GM18873 (cell line): Measurements from ENCODE around the gene SCGB1C1.
"Not testable (repeated sequence)": the region's sequence is repeated elsewhere in the genome, so short reads cannot be mapped to it uniquely, and the experiment has no call there.

Source experiments
- ATAC-seq: cut with Tn5 transposase; IDR thresholded peaks from one replicate; pipeline ENCODE4 v1.9.1; 2021; ENCODE audit warnings: mild to moderate bottlenecking, moderate library complexity, moderate number of reproducible peaks; ENCODE audit not compliant: unreplicated experiment, low FRiP score

Gene SCGB1C1

DNA sequence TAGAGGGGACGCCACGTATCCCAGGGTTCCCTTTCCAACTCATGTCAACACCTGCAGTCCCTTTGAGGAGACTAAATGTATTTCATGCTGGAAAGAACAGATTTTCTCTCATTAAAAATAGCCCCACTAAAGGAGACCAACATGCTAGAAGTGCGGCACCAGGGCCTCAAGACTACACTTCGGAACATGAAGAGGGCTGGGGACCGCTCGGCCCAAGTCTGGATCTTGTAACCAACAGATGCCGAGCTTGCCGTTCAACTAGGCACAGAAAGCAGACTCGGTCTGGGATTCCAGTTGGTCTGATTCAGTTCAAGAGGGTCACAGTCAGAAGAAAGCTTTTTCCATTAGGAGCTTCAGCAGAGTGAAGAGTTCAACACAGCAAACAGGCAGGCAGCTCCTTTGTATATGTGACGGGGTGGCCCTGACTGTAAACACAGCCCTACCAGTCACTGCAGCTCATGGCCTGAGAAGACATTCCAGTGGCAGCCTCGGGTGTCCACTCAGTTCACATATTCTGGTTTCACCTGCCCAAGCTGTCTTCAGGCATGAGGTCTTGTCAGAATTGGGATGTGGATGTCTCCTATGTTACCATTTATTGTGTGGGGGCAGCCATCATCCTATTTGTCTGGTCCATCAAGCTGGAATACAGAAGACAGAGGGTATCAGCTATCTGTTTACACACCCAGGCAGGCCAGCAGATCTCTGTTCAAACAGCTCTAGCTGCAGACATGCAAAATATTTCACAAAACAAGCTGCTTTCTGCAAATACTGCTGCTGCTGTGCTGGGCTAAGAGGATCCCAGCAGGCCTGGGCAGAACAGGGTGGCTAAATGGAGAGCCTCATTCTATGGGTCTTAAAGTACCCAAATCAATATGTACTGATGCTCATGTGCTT, 23.4 kb downstream of the SCGB1C1 start:
- ATAC-seq: no peak

DNA sequence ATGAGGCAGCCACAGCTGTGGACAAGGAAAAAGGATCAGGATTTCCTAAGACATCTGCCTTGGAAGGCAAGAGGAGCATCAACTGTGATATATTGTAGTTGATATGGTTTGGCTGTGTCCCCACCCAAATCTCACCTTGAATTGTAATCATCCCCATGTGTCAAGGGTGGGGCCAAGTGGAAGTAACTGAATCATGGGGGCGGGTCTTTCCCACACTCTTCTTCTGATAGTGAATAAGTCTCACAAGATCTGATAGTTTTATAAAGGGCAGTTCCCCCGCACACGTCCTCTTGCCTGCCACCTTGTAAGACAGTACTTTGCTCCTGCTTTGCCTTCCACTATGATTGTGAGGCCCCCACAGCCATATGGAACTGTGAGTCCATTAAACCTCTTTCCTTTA, 24.8 kb downstream of the SCGB1C1 start:
- ATAC-seq: no peak

DNA sequence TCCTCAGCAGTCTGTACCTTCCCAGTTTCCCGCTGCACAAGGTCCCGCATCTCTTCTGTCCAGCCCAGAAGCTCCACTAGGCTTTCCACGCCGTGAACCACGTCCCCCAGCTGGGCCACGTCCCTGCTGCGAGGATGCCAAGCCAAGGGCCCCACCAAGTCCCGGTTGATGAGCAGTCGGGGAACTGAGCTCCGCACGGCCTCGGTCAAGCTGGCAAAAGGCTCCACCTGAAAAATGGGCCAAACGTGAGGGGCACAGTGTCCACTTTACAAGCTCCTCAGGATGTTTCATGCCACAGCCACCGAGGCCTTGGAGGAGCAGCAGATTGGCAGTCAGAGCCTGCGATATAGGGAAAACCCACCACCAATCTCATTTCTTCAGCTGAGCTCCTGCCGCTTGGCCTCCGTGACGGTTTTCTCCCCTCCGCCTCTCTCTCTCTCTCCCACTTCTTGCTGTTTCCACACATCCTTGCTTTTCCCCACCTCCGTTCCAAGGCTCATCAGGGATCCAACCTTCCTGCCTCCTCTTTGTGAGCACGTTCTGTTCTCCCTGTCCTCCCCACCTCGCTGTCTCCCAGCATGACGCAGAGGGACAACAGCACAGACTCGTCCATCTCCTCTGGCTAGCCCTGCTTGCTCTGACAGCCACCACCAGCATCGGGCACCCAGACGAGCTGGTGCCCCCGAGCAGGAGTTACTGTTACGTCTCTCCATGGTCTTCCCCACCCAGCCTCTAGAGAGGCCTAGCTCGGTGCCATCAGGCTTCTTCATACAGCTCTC, 26.1 kb downstream of the SCGB1C1 start:
- no peak for ATAC-seq

DNA sequence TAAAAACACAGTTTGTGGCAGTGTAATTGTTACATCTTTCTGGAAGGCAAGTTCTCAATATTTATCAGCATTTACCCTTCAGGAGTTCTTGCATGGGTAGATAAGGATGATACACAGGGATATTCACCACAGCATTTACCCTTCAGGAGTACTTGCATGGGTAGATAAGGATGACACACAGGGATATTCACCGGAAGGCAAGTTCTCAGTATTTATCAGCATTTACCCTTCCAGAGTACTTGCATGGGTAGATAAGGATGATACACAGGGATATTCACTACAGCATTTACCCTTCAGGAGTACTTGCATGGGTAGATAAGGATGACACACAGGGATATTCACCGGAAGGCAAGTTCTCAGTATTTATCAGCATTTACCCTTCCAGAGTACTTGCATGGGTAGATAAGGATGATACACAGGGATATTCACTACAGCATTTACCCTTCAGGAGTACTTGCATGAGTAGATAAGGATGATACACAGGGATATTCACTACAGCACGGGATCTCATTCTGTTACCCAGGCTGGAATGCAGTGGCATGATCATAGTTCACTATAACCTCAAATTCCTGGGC, 27.9 kb downstream of the SCGB1C1 start:
- ATAC-seq: not testable (repeated sequence)

DNA sequence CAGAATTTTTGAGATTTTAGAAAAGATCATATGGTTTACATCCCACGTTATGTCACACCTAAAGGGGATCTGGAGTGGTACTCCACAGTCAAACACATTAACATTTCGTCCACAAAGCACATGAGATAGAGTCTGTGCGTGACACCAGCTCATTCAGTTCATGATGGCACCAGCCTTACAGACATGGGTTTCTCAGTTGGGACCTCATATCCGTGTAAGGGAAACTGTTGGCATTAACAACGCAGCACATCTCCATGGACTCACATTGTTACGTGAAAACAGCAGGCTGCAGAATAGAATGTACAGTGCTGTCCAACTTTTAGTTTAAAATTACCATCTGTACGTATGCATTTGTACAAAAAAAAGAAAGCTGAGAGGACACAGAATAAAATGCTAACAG, 28.7 kb downstream of the SCGB1C1 start:
- no peak for ATAC-seq

DNA sequence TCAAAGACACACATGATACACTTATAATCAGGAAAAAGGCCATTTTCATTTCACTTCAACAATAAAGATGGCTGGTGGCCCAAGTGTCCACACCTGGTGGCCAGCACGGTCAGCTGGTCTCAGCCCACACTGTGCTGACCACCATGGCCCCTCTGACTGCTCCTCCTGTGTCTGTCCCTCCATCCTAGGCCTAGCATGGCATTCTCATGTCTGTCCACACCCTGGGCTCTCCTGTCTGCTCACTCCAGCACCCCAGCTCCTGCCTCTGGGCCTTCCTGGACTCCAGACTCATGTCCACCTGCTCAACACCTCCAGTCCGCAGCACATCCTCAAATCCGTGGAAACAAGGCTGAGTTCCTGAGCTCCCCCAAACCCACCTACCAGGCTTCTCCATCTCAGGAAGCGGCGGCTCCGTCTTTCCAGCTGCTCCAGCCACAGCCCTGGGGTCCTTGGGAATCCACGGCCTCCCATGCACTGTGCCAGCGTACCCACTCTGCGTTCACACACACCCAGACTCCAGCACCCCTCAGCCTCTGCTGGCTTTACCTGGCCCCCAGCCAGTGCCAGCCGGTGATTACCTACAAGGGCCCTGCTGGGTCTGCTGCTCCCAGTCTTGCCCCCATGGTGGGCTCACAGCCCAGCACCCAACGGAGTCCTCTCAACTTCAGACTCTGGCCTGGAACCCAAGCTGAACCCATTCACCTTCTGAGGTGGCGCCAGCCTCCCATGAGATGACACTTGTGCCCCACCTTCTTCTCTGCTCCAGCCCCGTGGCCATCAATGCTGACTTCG, 29.3 kb downstream of the SCGB1C1 start:
- ATAC-seq: no peak

DNA sequence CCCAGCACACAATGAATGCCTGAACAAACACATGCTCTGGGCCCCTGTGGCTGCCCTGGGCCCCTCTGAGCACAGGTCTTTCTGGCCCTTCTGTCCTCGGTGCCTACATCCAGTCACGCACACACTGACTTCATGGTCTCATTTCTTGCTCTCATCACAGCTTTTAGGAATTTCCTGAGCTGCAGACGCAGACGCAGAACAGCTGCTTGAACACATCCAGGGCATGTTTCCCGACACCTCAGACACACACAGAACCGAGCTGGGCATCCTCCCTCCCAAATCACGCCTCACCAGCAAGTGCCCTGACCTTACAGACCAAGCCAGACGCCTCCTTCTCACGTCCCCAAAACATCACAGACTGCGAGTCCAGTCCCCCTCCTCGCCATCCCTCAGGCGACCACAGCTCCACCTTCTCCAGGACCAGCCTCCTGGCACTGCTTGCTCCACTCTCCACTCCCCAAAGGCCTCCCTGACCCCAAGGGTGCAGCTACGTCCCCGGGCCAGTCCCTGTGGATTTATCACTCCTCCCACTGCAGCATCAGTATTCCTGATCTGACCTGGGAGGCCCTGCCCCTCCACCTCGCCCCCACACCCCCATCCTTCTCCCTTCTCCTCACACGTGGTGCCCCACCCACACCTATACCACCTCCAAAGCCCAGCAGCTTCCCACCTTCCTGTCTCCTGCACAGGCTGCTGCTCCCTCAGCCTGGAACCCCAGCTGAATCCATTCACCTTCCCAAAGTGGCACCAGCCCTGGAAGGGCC, 30.3 kb downstream of the SCGB1C1 start:
- ATAC-seq: no peak

DNA sequence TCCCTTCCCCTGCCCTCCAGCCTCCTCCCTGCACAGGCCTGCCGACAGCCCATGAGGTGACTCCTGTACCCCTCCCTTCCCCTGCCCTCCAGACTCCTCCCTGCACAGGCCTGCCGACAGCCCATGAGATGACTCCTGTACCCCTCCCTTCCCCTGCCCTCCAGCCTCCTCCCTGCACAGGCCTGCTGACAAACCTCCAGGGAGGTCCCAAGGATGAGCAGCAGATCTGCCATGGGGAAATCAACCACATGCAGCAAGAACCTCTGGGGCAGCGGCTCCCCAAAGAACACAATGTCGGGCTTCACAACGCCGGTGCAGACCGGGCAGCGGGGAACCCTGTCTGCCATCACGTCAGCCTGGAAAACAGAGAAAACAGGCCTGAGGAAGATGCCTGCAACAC, 31.0 kb downstream of the SCGB1C1 start:
- ATAC-seq: no peak

DNA sequence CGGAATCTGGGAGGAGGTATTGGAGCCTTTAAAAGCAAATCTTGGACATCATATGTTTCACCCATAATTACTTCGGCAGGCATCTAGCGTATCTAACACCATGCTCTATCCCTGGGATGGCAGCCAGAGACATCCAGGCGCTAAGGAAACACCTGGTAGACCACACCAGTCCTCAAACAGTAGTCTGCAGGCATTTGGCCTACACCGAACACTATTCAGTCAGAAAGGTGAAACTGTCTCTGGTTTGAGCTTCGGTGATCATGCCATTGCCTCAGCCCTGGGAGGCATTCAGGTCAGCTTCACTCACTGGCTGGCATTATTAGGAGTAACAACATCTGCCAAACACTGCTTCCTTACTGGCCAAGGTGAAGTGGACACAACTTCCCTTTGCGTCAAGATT, 31.5 kb downstream of the SCGB1C1 start:
- ATAC-seq: no peak

DNA sequence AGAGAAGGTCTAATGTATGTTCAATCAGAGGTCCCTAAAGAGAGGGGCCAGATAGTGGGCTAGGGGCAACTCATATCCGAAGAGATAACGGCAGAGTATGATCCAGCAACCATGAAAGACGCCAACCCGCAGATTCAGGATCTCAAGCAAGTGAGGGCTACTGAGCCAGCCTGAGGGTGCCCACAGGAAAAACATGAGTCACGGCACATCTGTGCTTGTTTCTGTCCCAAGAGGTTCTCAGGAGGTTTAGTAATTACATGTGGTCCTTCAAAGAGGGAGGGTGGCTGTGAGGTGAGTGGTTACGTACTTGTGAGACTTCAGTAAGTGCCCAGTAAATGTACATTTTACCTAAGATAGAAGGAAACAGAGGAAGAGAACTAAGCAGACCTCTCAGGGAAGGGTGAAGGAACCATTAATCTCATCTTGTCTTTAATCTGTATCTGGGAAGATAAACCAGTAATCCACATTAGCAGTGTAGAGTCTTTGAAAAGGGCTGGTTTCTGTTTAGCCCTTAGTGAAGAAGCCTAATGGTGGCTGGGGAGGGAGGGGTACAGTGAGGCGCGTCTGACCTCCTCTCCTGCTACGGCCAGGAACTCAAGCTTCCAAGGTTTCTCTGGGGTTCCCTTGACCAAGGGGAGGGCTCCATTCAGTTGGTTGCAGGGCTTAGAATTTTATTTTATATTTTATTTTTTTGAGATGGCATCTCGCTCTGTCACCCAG, 33.0 kb downstream of the SCGB1C1 start:
- peak; percentile 55 for ATAC-seq

DNA sequence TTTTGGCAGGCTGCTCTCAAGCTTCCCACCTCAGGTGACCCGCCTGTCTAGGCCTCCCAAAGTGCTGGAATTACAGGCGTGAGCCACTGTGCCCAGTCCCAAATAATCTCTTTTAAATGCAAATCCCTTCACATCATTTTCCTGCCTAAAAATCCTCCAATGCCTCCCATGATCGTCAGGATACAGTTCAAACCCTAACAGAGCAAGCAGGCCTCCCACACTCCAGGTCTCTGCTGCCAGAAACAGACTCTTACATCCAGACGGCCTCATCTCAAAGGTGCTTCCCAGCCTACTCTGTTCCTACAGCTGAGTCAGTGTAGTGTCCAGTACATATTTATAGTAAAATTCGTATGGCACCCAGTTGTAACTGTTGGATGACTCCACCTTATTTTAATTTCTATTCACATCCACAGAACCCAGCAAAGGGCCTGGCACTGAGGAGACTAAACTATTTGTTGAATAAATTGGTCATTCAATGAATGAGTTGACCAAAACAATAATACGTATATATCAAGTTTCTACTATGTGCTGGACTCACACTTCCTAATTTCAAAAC, 35.0 kb downstream of the SCGB1C1 start:
- ATAC-seq: no peak

DNA sequence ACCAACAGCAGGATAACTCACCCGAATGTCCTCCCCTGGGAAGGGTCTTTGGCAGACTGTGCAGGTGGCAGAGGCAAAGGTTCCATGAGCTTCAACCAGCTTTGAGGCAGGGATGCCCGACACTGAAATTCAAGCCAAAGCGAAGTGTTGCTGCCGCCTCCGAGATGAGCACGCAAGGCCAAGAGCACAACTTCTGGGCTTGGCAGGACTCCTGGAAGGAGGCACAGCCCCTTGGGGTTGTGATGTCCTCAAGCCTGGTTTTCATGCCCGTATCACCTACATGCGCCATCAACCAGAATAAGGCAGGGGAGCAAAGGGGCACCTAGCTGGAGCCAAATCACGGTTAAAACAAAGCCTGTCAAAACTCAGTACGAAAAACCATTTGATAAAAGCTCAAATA, 37.6 kb downstream of the SCGB1C1 start:
- no peak for ATAC-seq

DNA sequence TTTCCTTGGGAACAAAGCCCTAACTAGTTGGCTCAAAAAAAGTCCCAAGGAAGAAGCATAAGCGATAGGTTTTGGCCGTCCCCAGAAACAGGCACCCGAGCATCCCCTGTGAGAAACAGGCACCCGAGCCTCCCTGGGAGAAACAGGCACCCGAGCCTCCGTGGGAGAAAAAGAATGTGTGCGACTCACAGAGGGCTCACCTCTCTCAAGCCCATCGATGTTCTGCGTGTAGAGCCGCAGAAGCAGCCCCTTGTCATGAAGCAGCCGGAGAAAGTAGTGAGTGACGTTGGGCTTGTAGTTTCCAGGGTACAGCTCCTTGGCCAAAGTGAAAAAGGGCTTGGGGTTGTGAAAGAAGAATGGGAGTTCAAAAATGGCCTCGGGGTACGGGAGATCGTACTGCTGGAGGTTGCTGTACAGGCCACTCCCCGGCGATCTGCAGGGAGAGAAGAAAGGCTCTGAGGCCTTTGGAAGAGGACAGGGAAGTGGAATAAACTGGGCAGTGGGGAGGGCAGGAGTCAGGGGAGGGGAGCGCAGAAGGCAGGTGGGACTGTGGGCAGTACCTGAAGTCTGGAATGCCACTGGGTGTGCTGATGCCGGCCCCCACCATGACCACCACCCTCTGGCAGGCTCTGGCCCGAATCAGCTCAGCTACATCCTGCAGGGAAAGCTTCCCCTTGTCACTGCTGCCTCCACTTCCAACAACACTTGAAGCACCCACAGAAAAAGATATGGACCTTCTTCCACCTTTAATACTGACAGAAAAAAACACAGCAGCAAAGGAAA, 40.1 kb downstream of the SCGB1C1 start:
- no peak for ATAC-seq

DNA sequence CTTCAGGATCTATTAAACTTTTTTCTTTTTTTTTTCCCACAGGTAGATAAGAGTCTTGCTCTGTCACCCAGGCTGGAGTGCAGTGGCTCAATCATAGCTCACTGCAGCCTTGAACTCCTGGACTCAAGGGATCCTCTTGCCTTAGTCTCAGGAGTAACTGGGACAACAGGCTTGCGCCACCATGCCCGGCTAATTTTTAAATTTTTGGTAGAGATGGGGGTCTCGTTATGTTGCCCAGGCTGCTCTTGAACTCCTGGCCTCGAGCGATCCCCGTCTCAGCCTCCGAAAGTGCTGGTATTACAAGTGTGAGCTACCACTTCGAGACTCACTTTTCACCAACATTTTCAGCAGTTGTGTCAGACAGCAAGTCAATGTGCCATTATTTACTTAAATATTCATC, 42.3 kb downstream of the SCGB1C1 start:
- no peak for ATAC-seq

DNA sequence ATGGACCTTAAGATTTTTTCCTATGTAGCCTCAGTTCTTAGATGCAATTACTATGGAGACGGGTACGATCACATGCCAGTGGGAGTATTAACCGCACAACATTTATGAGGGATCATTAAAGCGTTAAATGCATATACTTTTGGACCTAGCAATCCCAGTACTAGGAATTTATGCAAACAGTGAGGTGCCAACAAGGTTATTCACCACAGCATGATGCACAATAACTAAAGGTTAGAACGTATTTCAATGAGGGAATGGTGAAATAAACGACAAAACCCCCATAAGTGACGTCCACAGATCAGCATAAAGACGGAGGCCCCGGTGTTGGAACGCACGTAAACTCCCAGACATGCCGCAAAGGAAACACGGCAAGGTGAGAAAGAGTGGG, 42.7 kb downstream of the SCGB1C1 start:
- ATAC-seq: no peak

DNA sequence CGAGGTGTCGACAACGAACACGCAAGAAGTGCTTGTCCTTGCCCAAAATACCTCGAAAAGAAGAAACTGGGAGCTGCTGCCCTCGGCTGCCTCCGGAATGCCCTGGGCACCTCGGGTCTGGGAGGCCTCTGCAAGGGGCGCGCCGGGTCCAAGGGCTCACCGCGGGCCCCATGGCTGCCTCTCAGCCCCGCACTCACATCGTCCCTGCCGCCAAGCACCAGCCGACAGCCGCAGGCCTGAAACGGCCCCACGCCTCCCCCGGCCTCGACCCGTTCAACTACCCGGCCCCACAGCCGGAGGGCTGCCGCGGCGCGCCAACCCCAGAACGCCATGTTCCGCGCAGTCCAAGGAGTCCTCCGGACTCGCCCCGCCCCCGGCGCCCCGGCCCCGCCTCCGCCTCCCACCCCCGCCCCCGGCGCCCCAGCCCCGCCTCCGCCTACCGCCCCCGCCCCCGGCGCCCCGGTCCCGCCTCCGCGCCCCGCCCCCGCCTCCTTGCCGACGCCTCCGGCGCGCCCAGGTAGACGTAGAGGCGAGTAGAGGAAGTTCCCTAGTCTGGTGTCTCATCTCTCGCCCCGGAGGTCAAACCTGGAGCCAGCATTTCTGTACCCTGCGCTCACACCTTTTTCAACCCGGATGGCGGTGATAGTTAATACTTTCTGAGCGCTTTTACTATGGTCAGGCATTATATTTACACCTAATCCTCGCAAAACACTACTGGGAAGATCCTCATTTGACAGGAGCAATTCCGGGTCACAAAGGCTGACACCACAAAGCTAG, 43.3 kb downstream of the SCGB1C1 start, which contains the start of gene SIRT3:
SIRT3 (minus strand) TSS at position 346 of the 777 bp plus-strand sequence; CDS start at position 332, 14 bp downstream.
- peak; percentile 57 for ATAC-seq
